B cell (primary cell): ENCODE data around the gene ANAPC2. TPM values are rescaled to one million over a fixed set of nuclear protein-coding genes. Genes with fewer than 3 reads are reported as not detected.

ENCODE experiments used
- ATAC-seq: fragments of 200-7000 bp; cut with Tn5 transposase; one replicate; pipeline ENCODE4 v1.10.0; 2021; ENCODE audit warnings: low read depth, mild to moderate bottlenecking, moderate number of reproducible peaks, moderate library complexity
- CTCF ChIA-PET: fragments of 350-600 bp; sonication (Branson Sonifier 250); formaldehyde crosslinking; loops from one replicate; lab custom pipeline; 2021; ENCODE audit warnings: antibody characterized with exemption, inconsistent platforms; lab: Charles Lee
- POLR2A ChIA-PET: fragments of 350-600 bp; sonication (Branson Sonifier 250); formaldehyde crosslinking; loops from one replicate; lab custom pipeline; 2021; ENCODE audit warnings: antibody characterized with exemption; lab: Charles Lee
- DNase-seq: peaks from one replicate; pipeline ENCODE4 v3.0.0; 2013
- H2AFZ ChIP-seq: 2 replicates; pipeline ENCODE4 v1.6.1; 2012; ENCODE audit warnings: mild to moderate bottlenecking, low read depth, low read length; ENCODE audit not compliant: insufficient read depth, poor library complexity, severe bottlenecking
- H3K27ac ChIP-seq, 2 donors: 1 replicate in 1 of 2; 2 replicates in 1 of 2; pipeline ENCODE4 v1.5.1; 2012 to 2013; ENCODE audit warnings: low read length in 2 of 2, mild to moderate bottlenecking in 2 of 2, moderate library complexity in 1 of 2
- H3K27me3 ChIP-seq, 4 experiments: fragments of 200-600 bp in 1 of 4; sonication (generic) in 1 of 4; replicated peaks in 1 of 4; 1 replicate in 2 of 4; 2 replicates in 2 of 4; pipeline versions ENCODE4 v1.6.1 to v1.7.0; 2013 to 2016; ENCODE audit warnings: low read length in 3 of 4, mild to moderate bottlenecking in 2 of 4, mixed read lengths in 1 of 4, moderate library complexity in 1 of 4; ENCODE audit not compliant: insufficient read depth in 4 of 4, control insufficient read depth in 3 of 4; ENCODE audit errors: control extremely low read depth in 1 of 4
- H3K36me3 ChIP-seq, 2 experiments: replicated peaks in 1 of 2; 1 replicate in 1 of 2; 2 replicates in 1 of 2; pipeline versions ENCODE4 v1.6.1 to v1.7.1; 2013; ENCODE audit warnings: low read length in 1 of 2; ENCODE audit not compliant: insufficient read depth in 2 of 2, control insufficient read depth in 1 of 2; ENCODE audit errors: control extremely low read depth in 1 of 2, extremely low read depth in 1 of 2
- H3K4me1 ChIP-seq, 2 donors: fragments of 200-600 bp in 1 of 2; sonication (generic) in 1 of 2; 1 replicate in 1 of 2; 2 replicates in 1 of 2; pipeline versions ENCODE4 v1.5.1 to v1.6.1; 2013 to 2017; ENCODE audit warnings: low read length in 2 of 2; ENCODE audit not compliant: control insufficient read depth in 2 of 2, insufficient read depth in 2 of 2
- H3K4me2 ChIP-seq: replicated peaks from 2 replicates; pipeline ENCODE3; 2012; ENCODE audit warnings: mild to moderate bottlenecking, low read depth, low read length; ENCODE audit not compliant: poor library complexity, severe bottlenecking
- H3K4me3 ChIP-seq, 5 experiments: fragments of 200-600 bp in 1 of 5; sonication (generic) in 1 of 5; 1 replicate in 3 of 5; 2 replicates in 2 of 5; pipeline versions ENCODE4 v1.5.1 to v1.7.0; 2011 to 2016; ENCODE audit warnings: low read length in 4 of 5, mild to moderate bottlenecking in 4 of 5, low read depth in 2 of 5, control low read depth in 1 of 5, moderate library complexity in 1 of 5; ENCODE audit not compliant: insufficient read depth in 1 of 5; ENCODE audit errors: control extremely low read depth in 1 of 5, extremely low read depth in 1 of 5
- H3K79me2 ChIP-seq: fragments of 200-600 bp; sonication (generic); one replicate; pipeline ENCODE4 v1.6.0; 2016; ENCODE audit warnings: low read length; ENCODE audit not compliant: control insufficient read depth, insufficient read depth
- H3K9ac ChIP-seq: fragments of 200-600 bp; sonication (generic); 2 replicates; pipeline ENCODE4 v1.6.1; 2017; ENCODE audit warnings: mild to moderate bottlenecking, low read length, moderate library complexity
- H3K9me3 ChIP-seq, 3 donors: one replicate each; pipeline versions ENCODE4 v1.6.1 to v1.7.1; 2013; ENCODE audit warnings: low read length in 2 of 3; ENCODE audit not compliant: control insufficient read depth in 2 of 3, insufficient read depth in 1 of 3; ENCODE audit errors: control extremely low read depth in 1 of 3
- H4K20me1 ChIP-seq: 2 replicates; pipeline ENCODE4 v1.6.0; 2012; ENCODE audit warnings: mild to moderate bottlenecking, low read length; ENCODE audit not compliant: insufficient read depth, control insufficient read depth, poor library complexity, severe bottlenecking
- H3K27ac Mint-ChIP-seq: one replicate; pipeline ENCODE4 v1.8.0; 2021; ENCODE audit warnings: mixed read lengths
- H3K27me3 Mint-ChIP-seq: one replicate; pipeline ENCODE4 v1.8.0; 2021; ENCODE audit warnings: mixed read lengths
- H3K4me1 Mint-ChIP-seq: one replicate; pipeline ENCODE4 v1.8.0; 2021; ENCODE audit warnings: mixed read lengths
- H3K4me3 Mint-ChIP-seq: one replicate; pipeline ENCODE4 v1.8.0; 2021; ENCODE audit warnings: mixed read lengths
- H3K9me3 Mint-ChIP-seq: one replicate; pipeline ENCODE4 v1.8.0; 2022; ENCODE audit warnings: mixed read lengths; ENCODE audit not compliant: insufficient read depth
- EZH2 ChIP-seq: IDR thresholded peaks from 2 replicates; pipeline ENCODE4 v1.6.1; 2012; ENCODE audit warnings: borderline replicate concordance, low read depth, mild to moderate bottlenecking, moderate library complexity, low read length; ENCODE audit not compliant: insufficient read depth, poor library complexity, severe bottlenecking
- WGBS: methylation state at CpG from one replicate; pipeline ENCODE4 v1.1.5; 2013; ENCODE audit warnings: missing lambda C conversion rate; ENCODE audit not compliant: insufficient coverage; 5-methylcytosine and 5-hydroxymethylcytosine counted together
- intact Hi-C: fragments of 100-400 bp; cut with micrococcal nuclease; formaldehyde crosslinking; loops from one replicate; pipeline ENCODE4 v1.10.0; 2022
- polyA minus RNA-seq: library from RNA; depleted of rRNA, polyadenylated mRNA; stranded (reverse); fragments of >200 nt; gene quantifications from 2 replicates; pipeline ENCODE4 v1.2.3, GENCODE V29; 2012
- polyA plus RNA-seq: library from polyadenylated mRNA; depleted of rRNA; stranded (reverse); fragments of >200 nt; gene quantifications from 2 replicates; pipeline ENCODE4 v1.2.3, GENCODE V29; 2012
- total RNA-seq, 2 donors: library from RNA; stranded (reverse); fragments of 120-200 nt in 1 of 2; gene quantifications; 1 replicate in 1 of 2; 2 replicates in 1 of 2; pipeline versions ENCODE4 v1.2.3 to v1.2.4, GENCODE V29; 2013 to 2022
- TF ChIP-seq, protein P1 (sequence below): fragments of 200-600 bp; IDR thresholded peaks from one replicate; pipeline ENCODE4 v1.8.0; 2022; ENCODE audit warnings: antibody characterized with exemption, mild to moderate bottlenecking

The ANAPC2 gene, protein sequence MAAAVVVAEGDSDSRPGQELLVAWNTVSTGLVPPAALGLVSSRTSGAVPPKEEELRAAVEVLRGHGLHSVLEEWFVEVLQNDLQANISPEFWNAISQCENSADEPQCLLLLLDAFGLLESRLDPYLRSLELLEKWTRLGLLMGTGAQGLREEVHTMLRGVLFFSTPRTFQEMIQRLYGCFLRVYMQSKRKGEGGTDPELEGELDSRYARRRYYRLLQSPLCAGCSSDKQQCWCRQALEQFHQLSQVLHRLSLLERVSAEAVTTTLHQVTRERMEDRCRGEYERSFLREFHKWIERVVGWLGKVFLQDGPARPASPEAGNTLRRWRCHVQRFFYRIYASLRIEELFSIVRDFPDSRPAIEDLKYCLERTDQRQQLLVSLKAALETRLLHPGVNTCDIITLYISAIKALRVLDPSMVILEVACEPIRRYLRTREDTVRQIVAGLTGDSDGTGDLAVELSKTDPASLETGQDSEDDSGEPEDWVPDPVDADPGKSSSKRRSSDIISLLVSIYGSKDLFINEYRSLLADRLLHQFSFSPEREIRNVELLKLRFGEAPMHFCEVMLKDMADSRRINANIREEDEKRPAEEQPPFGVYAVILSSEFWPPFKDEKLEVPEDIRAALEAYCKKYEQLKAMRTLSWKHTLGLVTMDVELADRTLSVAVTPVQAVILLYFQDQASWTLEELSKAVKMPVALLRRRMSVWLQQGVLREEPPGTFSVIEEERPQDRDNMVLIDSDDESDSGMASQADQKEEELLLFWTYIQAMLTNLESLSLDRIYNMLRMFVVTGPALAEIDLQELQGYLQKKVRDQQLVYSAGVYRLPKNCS
- total RNA-seq, result 121 and 129 TPM in 2 replicates
- total RNA-seq (2013), result 30.3 TPM
- polyA plus RNA-seq, result 127 and 138 TPM in 2 replicates
- 59.0 and 86.3 TPM in 2 replicates for polyA minus RNA-seq

DNA sequence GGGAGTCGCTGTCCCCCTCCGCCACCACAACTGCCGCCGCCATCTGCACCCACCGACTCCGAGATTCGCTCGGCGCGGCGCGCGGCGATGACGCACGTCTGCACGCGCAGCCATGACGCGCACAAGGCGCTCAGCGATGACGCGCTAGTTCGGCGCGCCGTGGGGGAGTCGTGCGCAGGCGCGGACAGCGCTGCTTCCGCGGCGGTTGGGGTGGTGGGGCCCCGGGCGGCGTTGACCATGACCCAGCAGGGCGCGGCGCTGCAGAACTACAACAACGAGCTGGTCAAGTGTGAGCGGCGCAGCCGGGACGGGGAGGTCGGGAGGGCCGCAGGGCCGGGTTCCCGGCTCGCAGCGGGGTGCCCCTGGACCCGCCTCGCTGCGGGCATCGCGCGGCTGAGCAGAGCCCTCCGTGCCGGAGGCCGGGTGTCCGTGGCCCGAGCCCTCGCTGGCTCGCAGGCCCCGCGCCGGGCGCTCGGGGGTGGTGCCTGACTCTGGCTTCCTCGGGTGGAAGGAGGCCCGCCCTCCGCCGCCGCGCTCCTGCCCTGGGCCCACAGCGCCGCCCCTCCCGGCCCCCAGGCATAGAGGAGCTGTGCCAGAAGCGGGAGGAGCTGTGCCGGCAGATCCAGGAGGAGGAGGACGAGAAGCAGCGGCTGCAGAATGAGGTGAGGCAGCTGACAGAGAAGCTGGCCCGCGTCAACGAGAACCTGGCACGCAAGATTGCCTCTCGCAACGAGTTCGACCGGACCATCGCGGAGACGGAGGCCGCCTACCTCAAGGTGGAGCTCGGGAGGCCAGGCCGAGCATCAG lies at the start of gene ANAPC2, which contains the start of gene SSNA1:
Gene ANAPC2, minus strand, starts transcription at position 71 of the 807 bp plus-strand sequence. Its CDS starts 28 bp downstream, at position 43.
Gene SSNA1, plus strand, starts transcription at position 187 of the 807 bp plus-strand sequence. Its CDS starts 51 bp downstream, at position 238.
- Histone ChIP-seq H3K27me3 (no peaks in the 10 kb centered on the region), H3K4me2 (peak within 1 kb of the TSS; percentile 95), H3K9me3 (peaks cover 0 to 3% (median 0%) of the 10 kb centered on the region in 3 donors), H3K9ac (peak within 1 kb of the TSS; percentile 94), H3K4me3 (peak within 1 kb of the TSS; percentile 50 to 99 (median 98)), H3K4me1 (peaks cover 26 to 40% of the 10 kb centered on the region in 2 donors), H3K79me2 (peaks cover 83% of the 10 kb centered on the region), H4K20me1 (peaks cover 56% of the 10 kb centered on the region), H3K27ac (peak within 1 kb of the TSS; percentile 78 to 90), H2AFZ (peak within 1 kb of the TSS; percentile 88), H3K36me3 (peaks cover 0 to 43% of the 10 kb centered on the region in 2 experiments)
- CTCF ChIA-PET, result interaction anchor here (0.7 to 4.0 kb wide), 14 partner anchors 10 to 142 kb away, joined by 3 to 42 read pairs (median 3); partner anchors contain the start of genes CYSRT1, DPP7, NPDC1 and RNF224
- ATAC-seq (peak; percentile 84), DNase-seq (peak; percentile 97)
- H3K27ac Mint-ChIP-seq, result peak within 1 kb of the TSS; percentile 97
- H3K27me3 Mint-ChIP-seq, result no peaks in the 10 kb centered on the region
- H3K9me3 Mint-ChIP-seq, result no peaks in the 10 kb centered on the region
- H3K4me1 Mint-ChIP-seq, result peaks cover 36% of the 10 kb centered on the region
- H3K4me3 Mint-ChIP-seq, result peak within 1 kb of the TSS; percentile 96
- TF ChIP-seq EZH2, result no peak
- TF ChIP-seq, protein P1, sequence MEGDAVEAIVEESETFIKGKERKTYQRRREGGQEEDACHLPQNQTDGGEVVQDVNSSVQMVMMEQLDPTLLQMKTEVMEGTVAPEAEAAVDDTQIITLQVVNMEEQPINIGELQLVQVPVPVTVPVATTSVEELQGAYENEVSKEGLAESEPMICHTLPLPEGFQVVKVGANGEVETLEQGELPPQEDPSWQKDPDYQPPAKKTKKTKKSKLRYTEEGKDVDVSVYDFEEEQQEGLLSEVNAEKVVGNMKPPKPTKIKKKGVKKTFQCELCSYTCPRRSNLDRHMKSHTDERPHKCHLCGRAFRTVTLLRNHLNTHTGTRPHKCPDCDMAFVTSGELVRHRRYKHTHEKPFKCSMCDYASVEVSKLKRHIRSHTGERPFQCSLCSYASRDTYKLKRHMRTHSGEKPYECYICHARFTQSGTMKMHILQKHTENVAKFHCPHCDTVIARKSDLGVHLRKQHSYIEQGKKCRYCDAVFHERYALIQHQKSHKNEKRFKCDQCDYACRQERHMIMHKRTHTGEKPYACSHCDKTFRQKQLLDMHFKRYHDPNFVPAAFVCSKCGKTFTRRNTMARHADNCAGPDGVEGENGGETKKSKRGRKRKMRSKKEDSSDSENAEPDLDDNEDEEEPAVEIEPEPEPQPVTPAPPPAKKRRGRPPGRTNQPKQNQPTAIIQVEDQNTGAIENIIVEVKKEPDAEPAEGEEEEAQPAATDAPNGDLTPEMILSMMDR, result peak; percentile 49
- WGBS, result under 1% methylated on average over 98 of the region's 98 CpGs
- intact Hi-C loops, result loop anchor here (1.0 to 5.0 kb wide), 7 partner anchors 12 to 61 kb away; partner anchors contain the start of genes NDOR1, RNF224, TMEM203 and TPRN
- POLR2A ChIA-PET, result interaction anchor here (0.7 to 2.7 kb wide), 11 partner anchors 10 to 102 kb away, joined by 3 to 21 read pairs (median 7); partner anchors contain the start of genes MAN1B1, RNF208, TOR4A and TPRN
